ENCODE results near the gene SOCS2.
"Not testable (repeated sequence)": the region's sequence is repeated elsewhere in the genome, so short reads cannot be mapped to it uniquely, and the experiment has no call there.

SOCS2 gene

DNA sequence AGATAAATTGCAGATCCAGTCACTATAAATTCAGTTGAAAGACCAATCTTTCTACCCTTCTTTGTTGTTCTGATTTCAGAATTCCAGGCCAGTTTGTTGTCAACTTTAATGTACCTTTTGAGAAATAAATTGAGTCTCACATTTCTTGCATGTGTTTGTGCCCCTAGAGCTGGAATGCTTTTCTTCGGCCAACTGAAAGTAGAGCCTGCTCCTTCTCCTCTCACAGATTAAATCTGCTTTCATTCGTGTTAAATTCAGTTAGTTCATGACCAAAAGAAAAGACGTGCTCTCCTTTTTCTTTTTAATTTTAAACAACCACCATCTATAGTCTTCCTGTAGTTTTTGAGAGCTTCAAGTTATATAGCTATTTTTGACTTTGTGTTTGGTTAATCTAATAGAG lies 22.9 kb downstream of the SOCS2 start:
- no peak for FAIRE-seq

DNA sequence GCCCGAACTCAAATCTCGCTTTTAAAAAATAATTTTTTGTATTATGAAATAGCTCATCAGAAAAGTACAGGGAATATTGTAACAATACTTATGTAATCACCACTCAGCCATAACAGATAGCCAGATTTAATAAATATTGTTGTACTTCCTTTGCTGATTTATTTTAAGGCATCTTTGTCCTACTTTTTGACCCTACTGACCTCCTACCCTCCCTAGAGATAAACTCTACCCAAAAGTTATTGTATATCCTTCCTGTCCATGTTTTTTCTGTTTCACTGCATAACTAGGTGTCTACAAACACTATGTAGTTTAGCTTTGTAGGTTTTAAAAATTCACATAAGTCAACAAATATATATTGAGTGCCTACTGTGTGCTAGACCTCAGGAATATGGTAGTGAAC lies 25.1 kb downstream of the SOCS2 start:
- FAIRE-seq: no peak

DNA sequence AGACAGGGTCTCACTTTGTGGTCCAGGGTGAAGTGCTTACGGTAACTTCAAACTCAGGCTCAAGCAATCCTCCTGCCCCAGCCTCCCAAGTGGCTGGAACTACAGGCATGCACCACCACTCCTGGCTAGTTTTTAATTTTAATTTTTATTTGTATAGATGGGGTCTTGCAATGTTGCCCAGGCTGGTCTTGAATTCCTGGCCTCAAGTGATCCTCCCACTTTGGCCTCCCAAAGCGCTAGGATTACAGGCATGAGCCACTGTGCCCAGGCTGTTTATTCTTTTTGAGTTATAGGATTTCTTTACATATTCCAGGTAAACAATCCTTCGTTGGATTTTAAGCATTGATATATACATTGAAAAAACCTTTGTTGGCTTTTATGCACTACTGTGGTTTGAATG lies 26.7 kb downstream of the SOCS2 start:
- no peak for FAIRE-seq

DNA sequence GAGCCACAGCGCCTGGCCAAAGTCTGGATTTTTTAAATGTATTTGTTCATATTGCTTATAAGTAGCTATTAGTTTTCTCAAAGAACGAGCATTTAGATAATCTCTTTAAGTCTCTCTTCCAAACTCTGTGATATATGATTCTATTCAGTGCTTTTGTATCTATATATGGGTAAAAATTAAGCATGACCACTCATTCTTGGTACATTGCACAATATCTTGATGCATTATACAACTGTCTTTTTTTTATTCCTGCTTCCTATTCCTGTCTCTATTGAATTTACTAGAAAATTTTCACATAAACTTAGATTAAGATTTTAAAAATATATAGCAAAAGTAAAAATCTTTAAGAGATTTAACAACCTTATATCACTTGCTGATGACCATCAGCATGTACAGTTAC lies 29.1 kb downstream of the SOCS2 start:
- no peak for FAIRE-seq

DNA sequence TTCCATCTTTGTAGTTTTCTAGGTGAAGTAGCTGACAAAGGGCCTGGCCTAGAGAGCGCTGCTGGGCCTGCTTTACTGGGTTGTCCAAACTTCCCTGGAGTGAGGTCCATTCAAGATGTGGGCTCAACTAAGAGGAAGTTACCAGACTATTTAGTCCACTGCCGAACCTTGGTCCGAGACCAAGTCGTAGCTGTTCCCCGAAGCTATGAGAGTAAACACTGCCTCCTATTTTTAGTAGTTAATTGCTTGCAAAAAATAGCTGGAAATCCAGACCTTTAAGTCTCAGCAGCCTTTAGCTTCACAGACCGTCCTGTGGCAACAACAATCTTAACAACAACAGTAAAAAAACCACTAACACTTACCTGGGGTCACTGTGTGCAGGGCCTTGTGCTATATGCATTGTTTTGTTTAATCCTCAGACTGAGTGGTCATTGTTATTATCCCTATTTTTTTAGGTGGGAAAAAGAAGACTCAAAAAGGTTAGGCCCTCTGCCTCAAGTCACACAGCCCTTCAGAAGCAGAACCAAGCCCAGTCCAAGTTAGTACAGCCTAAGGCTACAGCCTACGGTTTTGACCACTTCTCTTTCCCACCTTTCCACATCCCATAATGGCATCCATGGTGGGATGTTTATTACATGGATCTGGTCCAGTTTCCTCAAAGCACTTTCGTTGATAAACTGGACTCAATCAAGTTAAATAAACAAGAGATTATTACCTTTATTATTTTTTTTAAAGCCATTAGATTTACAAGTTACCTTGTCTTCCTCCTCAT lies 30.6 kb downstream of the SOCS2 start:
- no peak for FAIRE-seq

DNA sequence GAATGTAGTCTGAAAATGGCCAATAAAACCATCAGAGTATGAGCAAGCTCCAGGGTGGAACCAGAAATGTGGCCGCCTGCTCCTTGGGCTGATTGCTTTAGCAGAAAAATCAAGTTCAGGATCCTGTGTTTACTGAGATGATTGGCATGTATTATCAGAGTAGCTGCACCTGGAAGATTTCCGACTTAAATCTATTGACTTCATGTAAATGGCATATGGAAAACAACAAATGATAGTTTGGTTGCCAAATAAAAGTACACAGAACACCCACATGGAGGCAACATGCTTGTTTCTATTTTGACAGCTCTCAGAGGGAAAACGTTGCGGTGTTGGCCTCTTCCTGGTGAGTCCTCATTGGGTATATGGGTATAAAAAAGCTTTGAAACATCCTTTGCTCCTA lies 31.3 kb downstream of the SOCS2 start:
- FAIRE-seq: no peak

DNA sequence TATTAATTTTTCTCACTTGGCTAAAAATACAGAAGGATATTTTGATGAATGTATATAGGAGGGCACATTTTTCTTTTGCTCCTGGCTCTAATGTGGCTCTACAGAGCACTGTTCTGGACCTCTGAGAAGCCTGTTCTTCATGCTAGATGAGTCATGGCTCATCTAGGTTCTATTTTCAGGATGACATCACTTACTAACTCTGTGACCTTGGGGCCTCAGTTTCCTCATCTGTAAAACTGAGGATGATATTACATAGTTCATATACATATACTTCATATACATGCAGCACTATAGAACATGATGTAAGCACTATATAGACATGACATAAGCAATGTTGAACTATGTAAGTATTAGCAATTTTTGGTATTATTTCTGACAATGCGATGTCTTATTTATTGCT lies 35.8 kb downstream of the SOCS2 start:
- no peak for FAIRE-seq

DNA sequence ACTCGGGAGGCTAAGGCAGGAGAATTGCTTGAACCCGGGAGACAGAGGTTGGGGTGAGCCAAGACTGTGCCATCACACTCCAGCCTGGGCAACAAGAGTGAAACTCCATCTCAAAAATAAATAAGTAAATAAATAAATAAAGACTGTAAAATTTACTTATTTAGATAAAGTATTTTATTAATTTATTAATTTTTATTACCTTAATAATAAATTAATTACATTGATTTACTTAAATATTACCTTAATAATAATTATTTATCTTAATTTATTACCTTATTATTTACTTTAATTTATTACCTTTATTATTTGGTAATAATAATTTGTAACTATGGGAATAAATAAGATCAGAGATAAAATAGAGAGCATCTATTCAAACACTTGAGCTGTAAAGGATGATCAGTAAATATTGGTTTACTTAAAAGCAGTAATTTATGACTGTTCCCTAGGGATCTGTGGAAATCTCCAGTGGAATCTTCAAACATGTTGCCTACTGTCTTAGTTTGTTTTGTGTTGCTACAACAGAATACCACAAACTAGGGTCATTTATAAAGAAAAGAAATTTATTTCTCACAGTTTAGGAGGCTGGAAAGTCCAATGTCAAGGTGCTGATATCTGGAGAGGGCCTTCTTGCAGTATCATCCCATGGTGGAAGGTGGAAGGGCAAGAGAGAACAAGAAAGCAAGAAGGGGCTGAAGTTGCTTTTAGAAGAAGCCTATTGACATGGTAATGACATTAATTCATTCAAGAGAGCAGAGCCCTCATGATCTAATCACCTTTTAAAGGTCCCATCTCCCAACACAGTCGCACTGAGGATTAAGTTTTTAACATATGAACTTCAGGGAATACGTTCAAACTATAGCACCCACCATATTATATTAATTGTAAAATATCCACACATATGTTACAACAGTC lies 37.1 kb downstream of the SOCS2 start:
- peak; percentile 95 for FAIRE-seq

DNA sequence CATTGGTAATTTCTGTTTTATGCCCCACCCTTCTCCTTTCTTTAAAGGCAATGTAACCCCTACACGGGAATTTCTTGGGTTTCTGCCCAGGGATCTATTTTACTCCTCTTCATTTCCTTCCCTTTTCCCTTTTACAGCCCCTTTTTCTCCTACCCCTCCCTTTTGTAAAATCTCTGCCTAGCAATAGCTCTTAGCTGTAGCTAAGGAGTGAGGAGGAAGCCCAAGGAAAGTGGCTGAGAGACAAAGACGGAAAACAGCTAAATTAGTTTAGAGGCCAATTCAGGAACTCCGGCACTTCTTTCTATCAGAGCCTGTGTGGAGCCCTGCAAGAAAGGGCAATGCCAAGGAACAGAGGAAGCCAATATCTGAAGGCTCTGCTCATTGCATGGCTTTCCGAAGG lies 40.3 kb downstream of the SOCS2 start:
- FAIRE-seq: no peak

DNA sequence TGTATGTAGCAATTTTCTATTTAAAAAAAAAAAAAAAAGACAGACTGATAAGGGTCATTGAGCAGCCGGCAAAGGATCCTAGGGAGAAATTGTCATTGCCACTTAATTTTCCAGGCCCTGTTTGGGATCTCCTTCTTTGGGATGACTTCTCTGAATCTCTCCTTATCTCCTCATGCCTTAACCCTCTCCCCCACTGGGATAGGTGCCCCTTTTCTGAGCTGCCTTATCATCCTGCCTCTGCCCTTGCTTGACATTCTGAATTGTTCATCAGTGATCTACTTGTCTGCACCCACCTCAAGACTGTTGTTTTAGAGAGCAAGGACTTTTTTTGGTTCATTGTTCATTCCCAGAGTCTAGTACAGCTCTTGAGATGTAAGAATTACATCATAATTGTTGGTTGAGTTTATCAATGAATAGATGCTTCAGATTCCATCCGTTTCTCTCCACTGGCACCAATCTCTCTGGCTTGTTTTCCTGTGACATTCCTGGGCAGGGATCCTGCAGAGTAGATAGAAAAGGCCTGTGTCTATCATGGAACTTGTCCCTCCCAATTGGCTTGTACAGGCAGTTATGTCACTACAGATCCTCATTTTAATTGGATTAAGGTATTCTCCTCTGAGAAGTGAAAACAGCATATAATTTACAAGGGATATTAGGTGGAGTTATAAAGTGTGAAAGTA lies 42.6 kb downstream of the SOCS2 start:
- FAIRE-seq: no peak

DNA sequence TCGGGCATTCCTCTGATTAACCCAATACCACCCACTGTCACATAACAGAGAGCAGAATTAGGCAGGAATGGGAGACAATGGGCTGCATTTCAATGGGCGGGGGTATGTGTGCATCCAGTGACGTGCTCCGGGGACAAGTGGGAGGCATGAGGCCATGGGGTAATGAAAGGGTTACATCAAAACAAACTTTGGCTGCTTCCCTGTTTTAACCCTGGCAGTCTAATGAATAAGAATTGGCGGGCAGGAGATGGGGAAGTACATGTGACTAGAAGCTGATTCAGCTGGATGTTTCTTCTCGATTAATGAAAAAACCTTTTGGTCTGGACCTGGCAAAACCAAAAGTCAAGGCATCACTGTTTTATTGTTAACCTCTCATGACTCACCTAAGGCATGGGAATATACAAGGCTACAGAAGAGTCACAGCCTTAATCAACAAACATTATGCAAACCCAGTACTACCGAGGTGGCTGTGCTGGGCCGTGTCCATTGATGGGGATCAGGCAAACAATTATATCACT lies 44.2 kb downstream of the SOCS2 start:
- no peak for FAIRE-seq

DNA sequence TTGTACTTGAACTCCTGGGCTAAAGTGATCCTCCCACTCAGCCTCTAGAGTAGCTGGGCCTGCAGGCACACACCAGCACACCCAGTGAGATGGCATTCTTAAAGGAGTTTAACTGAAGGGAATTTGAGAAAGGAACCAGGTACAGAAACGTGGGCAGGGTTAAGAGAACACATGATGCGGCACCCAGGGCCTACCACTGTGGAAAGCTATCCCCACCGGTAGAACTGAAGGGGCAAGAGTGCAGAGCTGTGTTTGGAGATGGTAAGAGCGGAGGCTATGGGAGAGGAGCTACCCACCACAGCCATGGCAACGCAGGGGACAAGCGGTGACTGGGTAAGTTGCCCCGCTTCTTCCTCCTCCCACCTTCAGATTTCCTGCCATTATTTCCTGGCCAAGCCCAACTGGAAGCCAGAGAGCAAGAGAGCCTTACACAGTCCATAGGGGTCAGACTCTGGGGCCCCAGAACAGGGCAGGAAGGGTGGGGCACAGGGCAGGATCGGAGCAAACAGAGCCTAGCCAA lies 46.5 kb downstream of the SOCS2 start:
- FAIRE-seq: no peak

DNA sequence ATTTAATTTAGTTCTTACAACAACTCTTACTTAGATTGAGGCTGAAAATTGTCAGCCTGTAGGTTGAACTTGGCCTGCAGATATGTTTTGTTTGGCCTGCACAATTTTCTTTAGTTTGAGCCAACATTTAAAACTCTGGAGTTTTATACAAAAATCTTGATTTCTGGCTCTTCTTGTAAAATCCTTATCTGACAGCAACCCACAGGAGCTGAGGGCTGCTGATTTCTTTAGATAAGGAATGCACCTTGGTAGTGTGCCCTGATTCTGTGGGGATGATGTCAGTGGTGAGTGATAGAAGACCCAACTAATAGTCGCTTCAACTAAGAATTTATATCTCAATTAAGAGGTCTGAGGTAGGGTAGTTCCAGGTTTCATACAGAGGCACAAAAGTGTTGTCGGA lies 49.5 kb downstream of the SOCS2 start:
- no peak for FAIRE-seq

DNA sequence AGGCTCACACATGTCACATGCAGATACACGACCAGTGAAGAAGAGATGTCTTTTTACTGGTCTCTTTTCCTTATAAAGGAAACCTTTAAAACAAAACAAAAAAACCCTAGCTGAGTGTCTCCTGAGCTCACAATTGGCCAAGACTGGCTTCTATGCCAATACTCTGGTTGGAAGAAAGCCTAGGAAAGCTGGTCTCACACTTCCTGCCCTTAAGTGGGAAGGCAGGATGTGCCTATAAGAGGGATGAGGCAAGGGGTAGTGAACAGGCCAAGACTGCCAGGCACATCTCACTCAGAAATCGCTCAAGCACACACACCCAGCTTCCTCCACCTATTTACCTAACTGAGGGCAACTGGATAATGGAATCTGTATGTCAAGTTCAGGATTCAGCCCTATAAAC lies 50.0 kb downstream of the SOCS2 start:
- FAIRE-seq: no peak

DNA sequence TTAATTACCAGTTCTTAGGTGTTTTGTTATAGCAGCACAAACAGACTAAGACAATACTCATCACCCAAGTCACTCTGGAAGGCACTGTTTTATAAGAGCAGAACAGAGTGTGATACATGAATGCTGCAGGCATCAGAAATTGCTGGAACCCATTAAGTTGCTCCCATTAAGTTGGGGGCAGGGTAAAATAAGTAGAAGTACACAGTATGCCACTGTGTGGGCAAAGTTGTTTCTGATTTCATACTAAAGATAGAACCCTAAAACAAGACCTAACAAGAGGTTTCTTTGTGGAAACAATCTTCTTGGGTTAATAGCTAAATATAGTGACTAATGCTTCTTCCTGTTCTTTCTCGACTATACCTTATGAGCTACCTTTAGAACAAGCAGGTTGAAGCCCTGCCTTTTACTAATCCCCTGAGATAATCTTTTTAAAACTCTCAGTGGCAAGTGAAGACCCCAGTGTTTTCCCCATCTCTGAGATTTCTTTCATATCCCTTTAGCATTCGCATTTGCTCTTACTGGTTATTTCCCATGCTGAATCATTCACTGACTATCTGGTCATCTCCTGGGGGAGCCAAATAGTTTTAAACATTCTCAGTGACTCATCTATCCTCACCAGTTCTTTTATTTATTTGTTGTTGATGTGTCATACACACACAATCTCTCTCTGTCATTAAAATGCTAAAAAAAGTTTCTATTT lies 52.3 kb downstream of the SOCS2 start:
- no peak for FAIRE-seq

DNA sequence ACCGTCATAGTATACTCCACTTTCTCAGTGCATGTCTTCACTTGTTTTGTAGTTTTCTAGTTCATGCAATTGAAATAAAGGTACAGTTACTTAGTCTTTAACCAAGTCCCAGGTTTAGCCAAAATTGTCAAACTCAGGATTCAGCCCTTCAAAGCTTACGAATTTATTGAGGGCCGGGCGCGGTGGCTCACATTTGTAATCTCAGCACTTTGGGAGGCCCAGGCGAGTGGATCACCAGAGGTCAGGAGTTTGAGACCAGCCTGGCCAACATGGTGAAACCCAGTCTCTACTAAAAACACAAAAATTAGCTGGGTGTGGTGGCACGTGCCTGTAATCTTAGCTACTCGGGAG lies 52.8 kb downstream of the SOCS2 start:
- FAIRE-seq: not testable (repeated sequence)

DNA sequence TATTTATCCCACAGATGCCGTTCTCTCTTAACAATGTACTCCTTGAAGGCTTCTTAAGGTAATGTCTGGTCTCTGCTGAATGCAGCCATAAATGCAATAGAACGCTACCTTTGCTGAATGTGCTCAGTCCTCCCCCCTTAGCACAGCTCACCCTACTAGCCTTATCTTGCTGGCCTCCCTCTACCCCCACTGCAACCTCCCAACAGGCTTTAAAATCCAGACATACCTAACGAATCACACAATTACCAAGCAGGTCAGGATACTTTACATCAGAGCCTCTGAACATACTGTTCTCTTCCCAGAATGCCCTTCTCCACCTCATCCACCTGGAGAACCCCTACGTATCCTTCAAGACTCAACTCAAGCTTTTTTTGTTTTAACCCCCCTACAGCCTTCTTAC lies 53.7 kb downstream of the SOCS2 start:
- no peak for FAIRE-seq

Data from colon (tissue), 2 donors.